ENCODE measurements around the gene LDHAL6A. TPM values are rescaled to one million over a fixed set of nuclear protein-coding genes. Genes with fewer than 3 reads are reported as not detected.

The LDHAL6A gene
- total RNA-seq, 4 donors from 2014 or later: not detected

DNA sequence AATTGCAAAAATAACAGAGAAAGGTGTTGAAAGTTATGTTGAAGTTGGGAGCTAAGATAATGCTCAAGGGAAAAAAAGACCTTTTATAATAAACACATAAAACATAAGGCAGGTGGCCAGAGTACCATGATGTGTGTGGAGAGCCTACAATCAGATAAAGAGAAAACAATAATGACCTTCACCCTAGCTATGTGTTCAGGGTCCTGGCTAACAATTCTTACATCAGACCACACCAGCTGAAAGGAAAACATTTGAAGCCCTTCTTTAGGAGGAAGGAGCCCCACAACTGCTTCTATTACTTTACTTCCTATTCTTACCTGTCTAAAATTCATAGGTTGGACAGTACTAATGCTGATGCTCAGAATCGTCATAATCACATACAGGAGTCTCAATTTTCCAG is 68.6 kb downstream of the LDHAL6A start:
- no peak for ATAC-seq (ENCODE audit: low FRiP score)
- DNase-seq (ENCODE audit: low spot score): no peak

DNA sequence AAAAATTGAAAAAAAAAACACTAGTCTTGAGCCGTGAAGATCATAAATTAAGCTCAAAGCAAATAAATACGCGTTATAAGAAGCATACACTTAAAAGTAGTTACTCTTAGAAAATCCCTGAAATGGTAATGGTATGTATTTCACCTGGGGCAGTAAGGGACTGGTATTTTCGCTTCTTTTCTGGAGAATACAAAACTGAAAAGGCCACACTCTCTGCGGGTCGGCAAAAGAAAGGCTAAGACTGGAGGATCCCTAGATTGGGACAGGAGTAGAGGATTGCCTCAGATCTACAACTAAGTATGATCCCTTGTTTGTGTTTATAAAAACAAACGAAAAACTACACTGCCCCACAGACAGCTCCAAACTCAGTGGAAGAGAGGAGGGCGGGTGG is 70.5 kb downstream of the LDHAL6A start:
- DNase-seq (ENCODE audit: low spot score) (no peak), ATAC-seq (ENCODE audit: low FRiP score) (no peak)
- TF ChIP-seq, protein P1, sequence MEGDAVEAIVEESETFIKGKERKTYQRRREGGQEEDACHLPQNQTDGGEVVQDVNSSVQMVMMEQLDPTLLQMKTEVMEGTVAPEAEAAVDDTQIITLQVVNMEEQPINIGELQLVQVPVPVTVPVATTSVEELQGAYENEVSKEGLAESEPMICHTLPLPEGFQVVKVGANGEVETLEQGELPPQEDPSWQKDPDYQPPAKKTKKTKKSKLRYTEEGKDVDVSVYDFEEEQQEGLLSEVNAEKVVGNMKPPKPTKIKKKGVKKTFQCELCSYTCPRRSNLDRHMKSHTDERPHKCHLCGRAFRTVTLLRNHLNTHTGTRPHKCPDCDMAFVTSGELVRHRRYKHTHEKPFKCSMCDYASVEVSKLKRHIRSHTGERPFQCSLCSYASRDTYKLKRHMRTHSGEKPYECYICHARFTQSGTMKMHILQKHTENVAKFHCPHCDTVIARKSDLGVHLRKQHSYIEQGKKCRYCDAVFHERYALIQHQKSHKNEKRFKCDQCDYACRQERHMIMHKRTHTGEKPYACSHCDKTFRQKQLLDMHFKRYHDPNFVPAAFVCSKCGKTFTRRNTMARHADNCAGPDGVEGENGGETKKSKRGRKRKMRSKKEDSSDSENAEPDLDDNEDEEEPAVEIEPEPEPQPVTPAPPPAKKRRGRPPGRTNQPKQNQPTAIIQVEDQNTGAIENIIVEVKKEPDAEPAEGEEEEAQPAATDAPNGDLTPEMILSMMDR (IDR thresholded peaks at IDR 0.05): no peak

More for the DNA sequence above, 68.6 kb downstream of the LDHAL6A start:
- TF ChIP-seq, protein P1 (IDR thresholded peaks at IDR 0.05): no peak

DNA sequence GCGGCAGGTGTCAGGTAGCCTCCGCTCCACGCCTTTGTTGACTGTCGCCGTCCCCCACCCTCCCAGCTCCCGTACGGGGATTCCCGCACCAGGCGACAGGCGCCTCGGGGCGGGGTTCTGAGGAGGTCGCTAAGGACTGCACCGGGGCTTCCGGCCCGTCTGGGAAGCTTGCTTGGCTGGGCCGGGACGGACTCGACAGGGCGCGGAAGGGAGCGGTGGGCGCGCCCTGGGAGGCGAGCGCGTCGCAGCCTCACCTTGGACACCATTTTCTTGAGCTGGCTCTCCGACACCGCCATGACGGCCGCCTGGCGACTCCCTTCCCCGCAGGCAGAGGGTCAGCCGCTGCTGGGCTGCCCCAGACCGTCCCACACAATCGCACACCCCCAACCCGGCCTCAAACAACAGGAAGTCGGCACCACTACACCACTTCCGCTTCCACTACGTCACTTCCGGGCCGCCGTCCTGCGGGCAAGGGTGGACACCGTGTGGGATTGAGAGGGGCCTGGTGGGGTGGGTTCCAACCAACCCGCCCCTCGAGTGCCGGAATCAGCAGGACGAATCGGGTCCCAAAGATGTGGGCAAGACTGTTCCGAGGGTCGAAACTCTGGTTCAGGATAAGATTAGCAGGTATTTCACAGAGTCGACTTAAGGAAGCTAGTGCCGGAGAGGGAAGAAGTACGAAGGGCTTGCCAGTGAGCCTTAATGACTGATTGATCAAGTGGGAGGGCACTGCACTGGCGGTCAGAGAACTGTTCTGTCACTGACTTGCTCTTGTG is 71.1 kb downstream of the LDHAL6A start, which contains the start of gene TSG101:
Gene TSG101, minus strand, starts transcription at position 422 of the 776 bp plus-strand sequence. Its CDS starts 126 bp downstream, at position 296.
- peak; percentile 97 for DNase-seq (ENCODE audit: low spot score)
- TF ChIP-seq, protein P1 (IDR thresholded peaks at IDR 0.05): no peak
- ATAC-seq (ENCODE audit: low FRiP score): peak; percentile 98

DNA sequence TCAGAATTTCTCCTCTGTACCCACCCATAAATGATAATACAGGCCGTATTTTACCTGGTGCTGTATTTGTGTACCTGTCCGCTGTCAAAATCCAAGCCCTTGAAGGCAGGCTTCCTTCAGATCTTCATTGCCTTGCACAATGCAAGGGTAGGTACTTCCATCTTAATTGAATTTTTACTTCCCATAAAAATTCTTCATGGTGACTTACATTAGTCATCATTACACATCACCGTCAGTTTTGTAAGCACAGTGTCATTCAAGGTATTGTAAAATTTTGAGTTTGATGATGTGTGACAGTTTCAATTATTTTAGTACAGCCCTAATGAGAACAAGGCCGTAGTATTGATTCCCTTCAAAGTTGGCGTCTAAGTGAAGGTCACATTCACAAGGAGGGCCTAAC is 71.9 kb downstream of the LDHAL6A start:
- ATAC-seq (ENCODE audit: low FRiP score): peak; percentile 52

More for the DNA sequence above, 71.9 kb downstream of the LDHAL6A start:
- TF ChIP-seq, protein P1 (IDR thresholded peaks at IDR 0.05): no peak
- no peak for DNase-seq (ENCODE audit: low spot score)

Other genes with a start within 250 kb of the LDHAL6A start
- gene SAA4, start 219.1 kb upstream of the LDHAL6A start, total RNA-seq: 1 to 10 TPM in 1 of 4 donors, under 1 TPM in 1, not detected in 2; 0.74 to 3.2 TPM
- 100 to 1,000 TPM in 3 of 4 donors, 10 to 100 TPM in 1; 37.2 to 515 (median 246) TPM for gene SAA2, start 207.2 kb upstream of the LDHAL6A start, total RNA-seq
- gene SAA1, start 189.6 kb upstream of the LDHAL6A start, total RNA-seq: 1,000 to 10,000 TPM in 1 of 4 donors, 100 to 1,000 TPM in 3; 170 to 1,717 (median 790) TPM
- 10 to 100 TPM; 23.0 to 66.0 (median 24.1) TPM for gene HPS5, start 133.7 kb upstream of the LDHAL6A start, total RNA-seq
- 10 to 100 TPM; 54.1 to 74.2 (median 70.8) TPM for gene GTF2H1, start 133.3 kb upstream of the LDHAL6A start, total RNA-seq
- gene LDHA, start 61.3 kb upstream of the LDHAL6A start, total RNA-seq: 100 to 1,000 TPM; 403 to 946 (median 700) TPM
- under 1 TPM in 2 of 4 donors, not detected in 2; 0.19 to 0.60 TPM for gene LDHC, start 43.5 kb upstream of the LDHAL6A start, total RNA-seq
- gene TSG101, start 71.1 kb downstream of the LDHAL6A start, total RNA-seq: 100 to 1,000 TPM in 2 of 4 donors, 10 to 100 TPM in 2; 56.6 to 112 (median 96.7) TPM
- gene UEVLD, start 132.9 kb downstream of the LDHAL6A start, total RNA-seq: 10 to 100 TPM; 23.1 to 46.5 (median 31.2) TPM
- gene MISFA, start 143.9 kb downstream of the LDHAL6A start, total RNA-seq: 1 to 10 TPM in 1 of 4 donors, under 1 TPM in 1, not detected in 2; 0.36 to 1.8 TPM
- gene SPTY2D1, start 178.5 kb downstream of the LDHAL6A start, total RNA-seq: 10 to 100 TPM; 15.9 to 40.7 (median 28.0) TPM
- 1 to 10 TPM; 3.4 to 8.3 (median 5.8) TPM for gene TMEM86A, start 242.9 kb downstream of the LDHAL6A start, total RNA-seq

Data from omental fat pad (tissue), 4 donors.